Fibroblast of mammary gland (primary cell): ENCODE measurements around the gene PAK6.

Source experiments
- DNase-seq: peaks from one replicate; pipeline ENCODE4 v3.0.0-alpha.2; 2010; ENCODE audit warnings: low read depth
- H3K4me3 ChIP-seq: 2 replicates; pipeline ENCODE4 v1.5.1; 2011; ENCODE audit warnings: low read depth, mild to moderate bottlenecking, low read length, moderate library complexity; ENCODE audit not compliant: control insufficient read depth
- TF ChIP-seq, protein P1 (sequence below): conservative IDR thresholded peaks from 2 replicates; pipeline ENCODE4 v1.5.1; 2011; ENCODE audit warnings: low read depth, low read length, inconsistent platforms; ENCODE audit not compliant: control insufficient read depth, insufficient read depth

The PAK6 gene

DNA sequence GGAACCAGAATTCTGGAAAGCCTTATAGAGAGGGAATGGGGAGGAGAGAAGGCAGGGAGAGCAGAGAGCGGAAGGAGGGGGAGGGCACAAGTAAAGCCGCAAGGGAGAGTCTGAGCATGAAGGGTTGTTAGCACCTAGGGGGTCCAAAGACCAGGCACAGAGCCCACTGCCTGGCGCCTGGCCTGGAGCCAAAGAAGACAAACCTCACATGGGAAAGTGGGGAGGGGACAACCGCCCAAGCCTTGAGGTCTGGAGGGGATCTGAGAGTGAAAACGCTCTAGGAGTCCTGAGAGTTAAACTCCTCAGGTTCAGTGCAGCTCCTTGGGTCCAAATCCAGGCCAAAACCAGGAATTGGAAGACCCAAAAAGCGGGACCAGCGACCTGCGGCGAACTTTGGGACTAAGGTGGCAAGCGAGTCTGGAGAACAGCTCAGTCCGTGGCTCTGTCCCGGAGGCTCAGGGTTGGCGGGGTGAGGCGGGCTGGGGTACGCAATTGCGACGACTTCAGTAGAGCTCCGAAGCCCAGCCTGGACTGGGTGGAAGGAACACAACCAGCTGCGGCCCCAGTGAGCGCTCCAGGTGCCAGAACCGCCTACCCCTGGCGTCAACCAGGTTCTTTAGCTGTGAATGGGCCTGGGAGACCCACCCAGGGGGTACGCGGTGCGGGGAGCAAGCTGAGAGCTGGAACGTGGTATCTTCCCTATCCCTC, 83.8 kb downstream of the PAK6 start:
- TF ChIP-seq, protein P1, sequence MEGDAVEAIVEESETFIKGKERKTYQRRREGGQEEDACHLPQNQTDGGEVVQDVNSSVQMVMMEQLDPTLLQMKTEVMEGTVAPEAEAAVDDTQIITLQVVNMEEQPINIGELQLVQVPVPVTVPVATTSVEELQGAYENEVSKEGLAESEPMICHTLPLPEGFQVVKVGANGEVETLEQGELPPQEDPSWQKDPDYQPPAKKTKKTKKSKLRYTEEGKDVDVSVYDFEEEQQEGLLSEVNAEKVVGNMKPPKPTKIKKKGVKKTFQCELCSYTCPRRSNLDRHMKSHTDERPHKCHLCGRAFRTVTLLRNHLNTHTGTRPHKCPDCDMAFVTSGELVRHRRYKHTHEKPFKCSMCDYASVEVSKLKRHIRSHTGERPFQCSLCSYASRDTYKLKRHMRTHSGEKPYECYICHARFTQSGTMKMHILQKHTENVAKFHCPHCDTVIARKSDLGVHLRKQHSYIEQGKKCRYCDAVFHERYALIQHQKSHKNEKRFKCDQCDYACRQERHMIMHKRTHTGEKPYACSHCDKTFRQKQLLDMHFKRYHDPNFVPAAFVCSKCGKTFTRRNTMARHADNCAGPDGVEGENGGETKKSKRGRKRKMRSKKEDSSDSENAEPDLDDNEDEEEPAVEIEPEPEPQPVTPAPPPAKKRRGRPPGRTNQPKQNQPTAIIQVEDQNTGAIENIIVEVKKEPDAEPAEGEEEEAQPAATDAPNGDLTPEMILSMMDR: no peak
- H3K4me3 ChIP-seq: peak overlapping the region; percentile 34
- DNase-seq: no peak

DNA sequence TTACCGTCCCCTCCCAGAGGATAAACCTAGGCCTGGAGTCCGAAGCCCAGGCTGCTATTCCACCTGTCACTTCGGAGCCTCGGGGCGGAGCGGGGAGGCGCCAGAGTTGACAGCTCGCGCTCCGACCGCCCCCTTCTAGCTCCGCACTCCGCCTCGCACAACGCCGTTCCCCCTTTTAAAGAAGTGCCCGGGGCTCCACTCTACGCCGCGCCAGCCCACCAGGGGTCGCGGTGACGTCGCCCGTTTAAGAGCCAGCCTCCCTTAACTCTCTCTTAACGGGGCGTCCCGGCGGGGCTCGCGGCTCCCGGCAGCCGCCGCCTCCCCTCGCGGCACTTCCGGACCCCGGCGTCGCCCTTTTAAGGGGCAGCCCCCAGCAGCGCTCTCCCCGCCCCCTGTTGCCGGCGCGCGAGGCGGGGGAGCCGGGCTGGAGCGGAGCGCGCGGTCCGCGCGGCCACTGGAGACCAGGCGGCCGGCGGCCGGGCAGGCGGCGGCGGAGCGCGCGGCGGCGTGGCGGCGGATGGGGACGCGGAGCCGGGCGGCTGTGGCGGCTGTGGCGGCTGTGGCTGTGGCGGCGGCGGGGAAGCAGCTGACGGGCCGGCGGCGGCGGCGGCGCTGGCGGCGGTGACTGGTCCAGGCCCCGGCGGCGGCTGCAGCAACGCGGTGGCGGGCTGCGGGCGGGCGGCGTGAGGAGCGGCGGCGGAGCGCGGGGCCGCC, 84.5 kb downstream of the PAK6 start, which contains the start of gene INAFM2:
Gene INAFM2, plus strand, starts transcription at position 454 of the 714 bp plus-strand sequence. CDS start 364 bp downstream, outside the sequence.
- TF ChIP-seq, protein P1: peak; percentile 35
- H3K4me3 ChIP-seq: peak within 1 kb of the TSS; percentile 55
- peak; percentile 77 for DNase-seq

DNA sequence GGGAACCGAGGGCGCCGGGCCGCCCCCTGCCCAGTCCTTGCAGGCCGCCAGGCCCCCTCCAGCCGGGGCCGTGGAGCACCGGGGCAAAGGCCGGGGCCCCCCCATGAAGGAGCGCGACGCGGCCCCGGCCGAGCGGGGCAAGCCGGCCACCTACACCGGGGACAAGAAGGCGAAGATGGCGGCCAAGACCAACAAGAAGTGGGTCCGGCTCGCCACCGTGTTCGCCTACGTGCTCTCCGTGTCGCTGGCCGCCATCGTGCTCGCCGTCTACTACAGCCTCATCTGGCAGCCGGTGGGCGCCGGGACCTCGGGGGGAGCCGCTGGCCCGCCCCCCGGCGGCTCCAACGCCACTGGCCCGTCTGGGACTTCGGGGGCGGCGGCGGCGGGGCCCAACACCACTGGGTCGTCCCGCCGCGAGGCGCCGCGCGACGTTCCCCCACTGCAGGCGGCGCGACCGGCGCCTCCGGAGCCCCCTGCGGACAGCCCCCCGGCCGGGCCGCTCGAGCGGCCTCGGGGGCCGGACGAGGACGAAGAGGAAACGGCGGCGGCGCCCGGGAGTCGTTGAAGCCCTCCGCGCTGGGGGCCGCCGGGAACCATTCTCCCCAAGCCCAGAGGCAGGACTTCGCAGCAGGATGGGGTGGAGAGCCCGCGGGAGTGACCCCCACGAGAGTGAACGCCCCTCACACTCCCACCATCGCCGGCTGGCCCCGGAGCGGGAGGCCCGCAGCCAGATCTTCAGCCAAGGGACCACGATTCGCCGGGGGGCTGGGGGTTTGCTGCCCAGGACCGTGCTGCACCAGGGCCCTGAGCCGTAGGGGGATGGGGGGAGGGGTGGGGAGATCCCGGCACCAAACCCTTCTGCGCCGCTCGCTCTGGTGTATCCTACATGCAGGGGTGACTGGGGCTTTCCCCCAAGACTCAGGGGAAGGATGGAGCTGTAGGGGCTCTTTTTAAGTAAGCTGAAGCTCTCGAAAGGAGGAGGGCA, 85.4 kb downstream of the PAK6 start:
- TF ChIP-seq, protein P1: no peak
- no peak for DNase-seq
- peak overlapping the region; percentile 55 for H3K4me3 ChIP-seq

DNA sequence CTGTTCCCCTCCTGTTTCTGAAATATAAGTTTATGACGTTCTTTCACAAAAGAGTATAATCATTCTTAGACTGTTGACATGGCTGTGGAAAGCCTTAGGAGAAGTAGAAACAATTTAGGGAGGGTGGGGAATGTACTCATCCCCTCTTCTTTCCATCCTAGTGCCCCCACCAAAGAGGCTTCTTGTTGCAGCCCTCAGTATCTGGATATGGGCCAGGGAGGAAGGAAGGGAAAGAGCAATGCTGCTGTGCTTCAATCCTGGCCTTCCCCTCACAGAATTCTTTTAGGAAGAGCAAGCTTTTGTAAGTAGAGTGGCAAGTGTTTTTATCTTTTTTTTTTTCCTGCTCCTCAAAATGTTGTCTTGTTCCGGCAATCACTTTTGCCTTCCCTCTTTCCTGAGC, 86.3 kb downstream of the PAK6 start:
- TF ChIP-seq, protein P1: no peak
- DNase-seq: no peak
- H3K4me3 ChIP-seq: no peak overlapping the region

DNA sequence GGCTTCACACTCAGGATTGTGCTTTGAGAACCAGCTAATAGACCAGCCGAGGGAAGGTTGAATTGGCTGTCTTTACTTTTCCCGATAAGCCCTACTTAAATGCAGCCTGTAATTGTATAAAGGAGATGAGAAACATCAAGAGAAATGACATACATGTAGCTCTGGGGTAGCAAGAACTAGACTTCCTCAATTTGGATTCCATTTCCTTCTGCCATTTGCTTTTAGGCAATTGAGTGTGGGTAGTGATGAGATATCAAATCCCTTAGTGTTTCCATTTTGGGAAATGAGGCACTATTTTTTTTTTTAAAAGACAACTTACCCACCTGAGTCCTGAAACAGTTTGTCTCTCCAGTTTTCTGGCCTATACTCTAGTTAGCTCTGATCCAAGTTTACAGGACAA, 86.8 kb downstream of the PAK6 start:
- no peak overlapping the region for H3K4me3 ChIP-seq
- TF ChIP-seq, protein P1: no peak
- no peak for DNase-seq
